Natural killer cell (primary cell): Measurements from ENCODE around the gene CEACAM4. TPM values are rescaled to one million over a fixed set of nuclear protein-coding genes. Genes with fewer than 3 reads are reported as not detected.

Experiments used
- ATAC-seq, 3 donors: fragments of 150-1000 bp in 2 of 3; fragments of 200-7000 bp in 1 of 3; cut with Tn5 transposase; 1 replicate in 1 of 3; 2 replicates in 2 of 3; pipeline ENCODE4 v1.10.0; 2021; ENCODE audit warnings: mild to moderate bottlenecking in 2 of 3, moderate library complexity in 2 of 3
- DNase-seq, 2 donors: peaks; one replicate each; pipeline versions ENCODE4 v3.0.0 to v3.0.0-alpha.2; 2013 to 2021; ENCODE audit warnings: mixed read lengths in 1 of 2
- H3K27ac ChIP-seq: one replicate; pipeline ENCODE4 v1.5.1; 2013; ENCODE audit warnings: mild to moderate bottlenecking, low read length
- H3K27me3 ChIP-seq: one replicate; pipeline ENCODE4 v1.6.1; 2013; ENCODE audit warnings: low read length; ENCODE audit not compliant: control insufficient read depth, insufficient read depth
- H3K36me3 ChIP-seq: one replicate; pipeline ENCODE4 v1.6.1; 2013; ENCODE audit warnings: low read length; ENCODE audit not compliant: control insufficient read depth, insufficient read depth
- H3K4me1 ChIP-seq: one replicate; pipeline ENCODE4 v1.6.1; 2013; ENCODE audit warnings: low read length; ENCODE audit not compliant: control insufficient read depth, insufficient read depth
- H3K4me3 ChIP-seq: one replicate; pipeline ENCODE4 v1.5.1; 2013; ENCODE audit warnings: low read length
- H3K9me3 ChIP-seq: one replicate; pipeline ENCODE4 v1.6.1; 2013; ENCODE audit warnings: low read length; ENCODE audit not compliant: control insufficient read depth, insufficient read depth
- H3K27ac Mint-ChIP-seq, 2 donors: one replicate each; pipeline ENCODE4 v1.8.0; 2022; ENCODE audit warnings: mild to moderate bottlenecking in 2 of 2, mixed read lengths in 2 of 2, moderate library complexity in 1 of 2
- H3K27me3 Mint-ChIP-seq, 2 donors: one replicate each; pipeline ENCODE4 v1.8.0; 2022; ENCODE audit warnings: low read depth in 2 of 2, mixed read lengths in 2 of 2
- H3K36me3 Mint-ChIP-seq: one replicate; pipeline ENCODE4 v1.8.0; 2022; ENCODE audit warnings: mixed read lengths
- H3K4me1 Mint-ChIP-seq, 2 donors: one replicate each; pipeline ENCODE4 v1.8.0; 2022; ENCODE audit warnings: mixed read lengths in 2 of 2
- H3K4me3 Mint-ChIP-seq: one replicate; pipeline ENCODE4 v1.8.0; 2022; ENCODE audit warnings: mild to moderate bottlenecking, moderate library complexity, mixed read lengths
- H3K9me3 Mint-ChIP-seq, 2 donors: one replicate each; pipeline ENCODE4 v1.8.0; 2022; ENCODE audit warnings: mixed read lengths in 2 of 2
- CTCF ChIP-seq: fragments of 200-600 bp; IDR thresholded peaks from one replicate; pipeline ENCODE4 v1.8.0; 2022; ENCODE audit warnings: antibody characterized with exemption
- WGBS: methylation state at CpG from one replicate; pipeline ENCODE4 v1.1.7; 2013; ENCODE audit warnings: missing lambda C conversion rate; ENCODE audit not compliant: insufficient coverage; 5-methylcytosine and 5-hydroxymethylcytosine counted together
- intact Hi-C: fragments of 100-400 bp; cut with micrococcal nuclease; formaldehyde crosslinking; loops from one replicate; pipeline ENCODE4 v1.14.2; 2022
- total RNA-seq, 4 donors: library from RNA; stranded (reverse); fragments of 120-200 nt in 1 of 4; gene quantifications; one replicate each; pipeline versions ENCODE4 v1.2.3 to v1.2.4, GENCODE V29; 2013 to 2022

Gene CEACAM4
- total RNA-seq, 3 donors from 2014 or later (not counting 1 experiment from before 2014, with no cell fraction given), result 0.52 to 1.1 (median 0.78) TPM

GRCh38 chr19:41612483-41612882 lies 14.4 kb downstream of the CEACAM4 start:
- Mint-ChIP-seq H3K9me3 (no peaks in the 10 kb centered on the region), H3K36me3 (no peaks in the 10 kb centered on the region), H3K4me1 (no peaks in the 10 kb centered on the region), H3K4me3 (no peak overlapping the region), H3K27ac (no peak overlapping the region), H3K27me3 (peaks cover 30 to 50% of the 10 kb centered on the region in 2 donors)
- Histone ChIP-seq H3K27ac (no peak overlapping the region), H3K4me3 (no peak overlapping the region), H3K36me3 (no peaks in the 10 kb centered on the region), H3K27me3 (peaks cover 5% of the 10 kb centered on the region), H3K4me1 (no peaks in the 10 kb centered on the region), H3K9me3 (no peaks in the 10 kb centered on the region)
- DNase-seq (no peak), ATAC-seq (no peak)
- intact Hi-C loops, result no loop called here
- TF ChIP-seq CTCF, result no peak
- WGBS, result 79% methylated on average over 4 of the region's 4 CpGs

- Mint-ChIP-seq H3K9me3 (no peaks in the 10 kb centered on the region), H3K4me1 (no peaks in the 10 kb centered on the region), H3K4me3 (no peak overlapping the region), H3K27me3 (peaks cover 29 to 58% of the 10 kb centered on the region in 2 donors), H3K36me3 (no peaks in the 10 kb centered on the region), H3K27ac (no peak overlapping the region)
- no peak for ATAC-seq
- Histone ChIP-seq H3K4me1 (no peaks in the 10 kb centered on the region), H3K27me3 (peaks cover 5% of the 10 kb centered on the region), H3K4me3 (no peak overlapping the region), H3K9me3 (no peaks in the 10 kb centered on the region), H3K27ac (no peak overlapping the region), H3K36me3 (no peaks in the 10 kb centered on the region)
- no peak for TF ChIP-seq CTCF
- intact Hi-C loops, result no loop called here
- no peak for DNase-seq
Observed at GRCh38 chr19:41610789-41611188, 16.1 kb downstream of the CEACAM4 start.

GRCh38 chr19:41607668-41608067 lies 19.2 kb downstream of the CEACAM4 start:
- H3K27me3 ChIP-seq, result peaks cover 5% of the 10 kb centered on the region
- no peak for TF ChIP-seq CTCF
- Mint-ChIP-seq H3K4me1 (no peaks in the 10 kb centered on the region), H3K4me3 (no peak overlapping the region), H3K27ac (no peak overlapping the region), H3K27me3 (peaks cover 23 to 48% of the 10 kb centered on the region in 2 donors), H3K9me3 (no peaks in the 10 kb centered on the region), H3K36me3 (no peaks in the 10 kb centered on the region)
- DNase-seq, result no peak
- H3K4me3 ChIP-seq, result no peak overlapping the region
- no peaks in the 10 kb centered on the region for H3K4me1 ChIP-seq
- no peak for ATAC-seq
- no peaks in the 10 kb centered on the region for H3K9me3 ChIP-seq
- intact Hi-C loops, result no loop called here
- 77% methylated on average over 1 of the region's 1 CpG for WGBS
- no peaks in the 10 kb centered on the region for H3K36me3 ChIP-seq
- no peak overlapping the region for H3K27ac ChIP-seq

- no peaks in the 10 kb centered on the region for H3K36me3 Mint-ChIP-seq
- H3K4me1 Mint-ChIP-seq, result no peaks in the 10 kb centered on the region
- no peak for TF ChIP-seq CTCF
- intact Hi-C loops, result no loop called here
- DNase-seq, result no peak
- no peak overlapping the region for H3K4me3 Mint-ChIP-seq
- Histone ChIP-seq H3K4me1 (no peaks in the 10 kb centered on the region), H3K4me3 (no peak overlapping the region), H3K27me3 (peaks cover 5% of the 10 kb centered on the region), H3K27ac (no peak overlapping the region), H3K36me3 (no peaks in the 10 kb centered on the region), H3K9me3 (no peaks in the 10 kb centered on the region)
- peaks cover 20 to 44% of the 10 kb centered on the region in 2 donors for H3K27me3 Mint-ChIP-seq
- 90% methylated on average over 4 of the region's 5 CpGs for WGBS
- no peaks in the 10 kb centered on the region for H3K9me3 Mint-ChIP-seq
- no peak overlapping the region for H3K27ac Mint-ChIP-seq
- ATAC-seq, result no peak
Observed at GRCh38 chr19:41606215-41606837, 20.5 kb downstream of the CEACAM4 start.
